Mucosa of descending colon (tissue), 3 donors: ENCODE data around the gene LAMA5. TPM values are rescaled to one million over a fixed set of nuclear protein-coding genes. Genes with fewer than 3 reads are reported as not detected.

Experiments used
- ATAC-seq: fragments of 200-7000 bp; cut with Tn5 transposase; one replicate; pipeline ENCODE4 v1.9.1; 2020; ENCODE audit warnings: mild to moderate bottlenecking, moderate library complexity
- DNase-seq, 3 donors: peaks; one replicate each; pipeline ENCODE4 v3.0.0-alpha.2; 2020
- H3K36me3 ChIP-seq: fragments of 200-600 bp; one replicate; pipeline ENCODE4 v1.8.0; 2021; ENCODE audit warnings: low read depth, mild to moderate bottlenecking
- H3K4me1 ChIP-seq: fragments of 200-600 bp; one replicate; pipeline ENCODE4 v1.8.0; 2021; ENCODE audit warnings: low read depth, mild to moderate bottlenecking
- H3K4me3 ChIP-seq: fragments of 200-600 bp; one replicate; pipeline ENCODE4 v1.8.0; 2021; ENCODE audit warnings: mild to moderate bottlenecking
- H3K9me3 ChIP-seq: fragments of 200-600 bp; one replicate; pipeline ENCODE4 v1.8.0; 2021; ENCODE audit warnings: mild to moderate bottlenecking
- CTCF ChIP-seq: fragments of 200-600 bp; IDR thresholded peaks from one replicate; pipeline ENCODE4 v1.8.0; 2022; ENCODE audit warnings: antibody characterized with exemption, mild to moderate bottlenecking
- intact Hi-C, 2 donors: fragments of 100-400 bp; cut with DNase I in 1 of 2; cut with micrococcal nuclease in 1 of 2; formaldehyde crosslinking; loops; one replicate each; pipeline versions ENCODE4 v1.11.0 to v1.11.1; 2022; cut with DNase I, micrococcal nuclease
- total RNA-seq, 3 donors: library from RNA; stranded (reverse); fragmentation: NEBNext Ultra II Directional in 2 of 3; extraction: Animal tissue kit (Norgen Biotek cat#: 25700) in 2 of 3; gene quantifications; one replicate each; pipeline versions ENCODE4 v1.2.1 to v1.2.4, GENCODE V29; 2021 to 2023
- donor health status: DM: no; HTN: no; CAD: no; lungs with moderate emphysema.
- donor health status: DM: no; HTN: no; CAD: no.
- donor health status: DM: no; HTN: yes; CAD: no.

LAMA5 gene
- total RNA-seq, 3 donors from 2014 or later = 21.8 to 335 (median 40.7) TPM

DNA sequence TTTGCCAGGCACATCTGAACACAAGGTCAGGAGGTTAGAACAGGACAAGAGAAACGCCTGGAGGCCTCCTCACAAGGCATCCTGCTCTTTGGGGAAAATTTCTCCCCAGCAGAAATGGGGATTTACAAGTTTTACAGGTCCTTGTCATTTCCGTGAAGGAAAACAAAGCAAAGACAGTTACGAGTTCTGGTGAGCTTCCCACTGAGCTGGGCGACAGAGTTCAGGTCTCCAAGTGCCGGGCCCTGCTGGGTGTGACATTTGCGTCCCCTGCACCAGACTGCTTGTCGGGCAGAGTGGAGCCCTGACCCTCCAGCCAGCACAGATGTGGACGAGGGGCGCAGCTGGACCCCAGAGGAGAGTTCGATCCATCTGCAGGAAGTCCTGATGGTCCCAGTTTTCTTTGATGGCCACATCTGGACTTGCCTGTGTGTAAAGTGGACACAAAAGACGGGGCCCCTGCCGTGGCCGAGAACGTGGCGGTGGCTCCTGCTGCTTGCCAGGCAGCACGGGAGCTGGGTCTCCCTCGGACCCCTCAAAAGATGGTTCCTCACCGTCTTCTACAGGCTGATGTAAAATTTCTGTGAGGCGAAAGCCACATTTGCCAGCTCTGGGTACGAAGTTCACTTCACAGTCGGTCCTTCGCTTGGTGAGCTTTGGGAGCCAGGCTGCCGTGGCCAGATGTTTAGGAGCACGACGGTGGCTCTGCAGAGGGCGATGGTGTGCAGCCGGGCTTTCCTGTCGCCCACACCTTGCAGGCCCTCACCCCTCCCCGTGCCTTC, 69.5 kb downstream of the LAMA5 start:
- H3K4me3 ChIP-seq = no peak overlapping the region
- DNase-seq (peak in 1 of 3 donors; percentile 34), ATAC-seq (no peak)
- H3K9me3 ChIP-seq = no peaks in the 10 kb centered on the region
- H3K4me1 ChIP-seq = no peaks in the 10 kb centered on the region
- H3K36me3 ChIP-seq = peaks cover 10% of the 10 kb centered on the region
- TF ChIP-seq CTCF = no peak
- intact Hi-C loops = no loop called here

DNA sequence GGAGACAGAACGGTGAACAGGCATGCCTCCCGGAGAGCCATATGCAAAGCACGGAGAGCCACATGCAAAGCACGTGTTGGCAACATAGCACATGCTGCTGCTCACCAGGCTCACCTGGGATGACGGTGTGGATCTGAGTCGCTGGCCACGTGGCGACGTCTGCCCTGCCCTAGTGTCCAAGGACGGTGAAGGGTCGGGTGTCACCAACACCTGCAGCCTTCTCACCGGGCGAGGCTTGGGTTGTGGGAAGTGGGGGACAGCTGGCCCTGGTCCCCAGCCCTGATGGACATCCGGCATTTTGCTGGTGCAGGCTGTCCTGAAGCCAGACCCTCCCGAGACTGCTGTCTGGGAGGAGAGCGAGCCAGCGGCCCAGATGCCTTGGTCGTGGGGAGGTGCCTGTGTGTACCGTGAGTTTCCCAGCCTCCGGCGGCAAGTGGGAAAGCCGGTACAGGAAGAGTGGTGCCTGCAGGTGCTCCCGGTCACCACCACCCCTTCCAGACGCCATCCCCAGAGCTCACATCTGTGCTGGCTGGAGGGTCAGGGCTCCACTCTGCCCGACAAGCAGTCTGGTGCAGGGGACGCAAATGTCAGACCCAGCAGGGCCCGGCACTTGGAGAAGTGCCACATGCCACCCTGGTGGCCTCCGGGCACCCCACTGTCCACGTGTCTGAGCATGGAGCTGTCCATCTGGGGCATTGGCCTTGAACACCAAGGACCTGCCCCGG, 70.2 kb downstream of the LAMA5 start:
- intact Hi-C loops = no loop called here
- no peaks in the 10 kb centered on the region for H3K4me1 ChIP-seq
- peak in 1 of 3 donors; percentile 49 for DNase-seq
- no peak for ATAC-seq
- no peaks in the 10 kb centered on the region for H3K9me3 ChIP-seq
- peaks cover 14% of the 10 kb centered on the region for H3K36me3 ChIP-seq
- no peak overlapping the region for H3K4me3 ChIP-seq
- TF ChIP-seq CTCF = no peak

DNA sequence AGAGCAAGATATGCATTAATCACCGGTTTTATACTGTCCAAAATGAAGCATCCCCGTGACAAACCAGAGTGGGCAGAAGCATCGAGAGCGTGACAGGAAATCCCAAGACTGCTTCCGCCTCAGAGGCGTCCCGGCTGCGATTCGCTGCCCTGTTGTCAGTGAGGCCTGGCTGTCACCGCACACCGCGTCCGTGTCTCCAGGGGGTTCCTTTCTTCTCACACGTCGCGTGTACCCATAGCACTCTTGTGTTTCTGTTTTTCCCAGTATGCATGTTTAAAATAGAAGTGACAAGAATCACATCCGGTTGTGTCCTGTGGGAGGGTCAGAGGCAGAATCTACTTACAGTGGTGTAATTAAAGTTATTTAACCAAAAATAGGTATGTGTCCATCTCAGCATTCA, 72.6 kb downstream of the LAMA5 start:
- H3K4me1 ChIP-seq = no peaks in the 10 kb centered on the region
- no peak for TF ChIP-seq CTCF
- no peaks in the 10 kb centered on the region for H3K9me3 ChIP-seq
- intact Hi-C loops = no loop called here
- DNase-seq (peak in 1 of 3 donors; percentile 38), ATAC-seq (no peak)
- peaks cover 14% of the 10 kb centered on the region for H3K36me3 ChIP-seq
- H3K4me3 ChIP-seq = no peak overlapping the region

DNA sequence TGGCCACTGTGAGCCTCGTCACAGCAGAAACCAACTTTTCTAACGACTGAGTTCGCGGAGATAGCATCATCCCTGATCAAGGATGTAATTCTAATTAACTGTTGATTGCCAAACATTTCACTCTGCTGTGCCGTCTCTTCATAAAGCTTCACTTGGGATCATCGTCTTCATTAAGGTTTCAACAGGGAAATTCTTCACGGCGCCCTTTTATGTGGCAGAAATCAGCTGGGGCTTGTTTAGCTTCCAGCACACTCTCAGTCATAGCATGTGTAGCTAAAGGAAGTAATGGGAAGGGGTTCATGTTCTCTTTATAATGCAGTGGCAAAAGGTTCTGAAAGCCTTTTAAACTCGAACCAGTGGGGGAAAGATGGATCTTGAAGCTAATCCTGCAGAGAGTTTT, 73.2 kb downstream of the LAMA5 start:
- no peak for ATAC-seq
- H3K4me3 ChIP-seq = no peak overlapping the region
- H3K36me3 ChIP-seq = peaks cover 14% of the 10 kb centered on the region
- intact Hi-C loops = no loop called here
- no peaks in the 10 kb centered on the region for H3K4me1 ChIP-seq
- no peaks in the 10 kb centered on the region for H3K9me3 ChIP-seq
- TF ChIP-seq CTCF = no peak
- no peak for DNase-seq

GRCh38 chr20:62293111-62293784, 73.9 kb downstream of the LAMA5 start:
- DNase-seq (peak in 1 of 3 donors; percentile 42), ATAC-seq (no peak)
- Histone ChIP-seq H3K36me3 (peaks cover 14% of the 10 kb centered on the region), H3K9me3 (no peaks in the 10 kb centered on the region), H3K4me3 (no peak overlapping the region), H3K4me1 (no peaks in the 10 kb centered on the region)
- intact Hi-C loops = no loop called here
- no peak for TF ChIP-seq CTCF
